ENCODE measurements around the gene CDH20. TPM values are rescaled to one million over a fixed set of nuclear protein-coding genes. Genes with fewer than 3 reads are reported as not detected.

CDH20 gene
- total RNA-seq, 1 experiment from 2014 or later = not detected

DNA sequence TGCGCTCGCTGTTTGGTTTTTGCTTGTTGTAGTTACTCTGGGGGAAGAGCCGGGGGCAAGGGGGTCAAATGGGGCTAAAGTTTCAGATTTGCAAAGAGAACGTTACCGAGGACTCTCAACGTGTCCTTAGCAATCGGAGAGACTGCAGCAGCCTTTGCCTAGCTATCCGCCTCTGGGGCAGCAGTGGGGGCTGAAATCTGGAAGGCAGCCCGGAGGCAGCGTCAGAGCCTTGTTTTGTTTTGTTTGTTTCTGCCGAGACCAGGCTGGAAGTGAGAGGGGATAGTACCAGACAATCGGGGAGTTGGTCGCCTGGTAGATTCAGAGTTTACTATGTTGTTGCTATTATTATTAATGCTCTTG, 1.2 kb downstream of the CDH20 start:
- CTCF ChIA-PET = no interaction called here

DNA sequence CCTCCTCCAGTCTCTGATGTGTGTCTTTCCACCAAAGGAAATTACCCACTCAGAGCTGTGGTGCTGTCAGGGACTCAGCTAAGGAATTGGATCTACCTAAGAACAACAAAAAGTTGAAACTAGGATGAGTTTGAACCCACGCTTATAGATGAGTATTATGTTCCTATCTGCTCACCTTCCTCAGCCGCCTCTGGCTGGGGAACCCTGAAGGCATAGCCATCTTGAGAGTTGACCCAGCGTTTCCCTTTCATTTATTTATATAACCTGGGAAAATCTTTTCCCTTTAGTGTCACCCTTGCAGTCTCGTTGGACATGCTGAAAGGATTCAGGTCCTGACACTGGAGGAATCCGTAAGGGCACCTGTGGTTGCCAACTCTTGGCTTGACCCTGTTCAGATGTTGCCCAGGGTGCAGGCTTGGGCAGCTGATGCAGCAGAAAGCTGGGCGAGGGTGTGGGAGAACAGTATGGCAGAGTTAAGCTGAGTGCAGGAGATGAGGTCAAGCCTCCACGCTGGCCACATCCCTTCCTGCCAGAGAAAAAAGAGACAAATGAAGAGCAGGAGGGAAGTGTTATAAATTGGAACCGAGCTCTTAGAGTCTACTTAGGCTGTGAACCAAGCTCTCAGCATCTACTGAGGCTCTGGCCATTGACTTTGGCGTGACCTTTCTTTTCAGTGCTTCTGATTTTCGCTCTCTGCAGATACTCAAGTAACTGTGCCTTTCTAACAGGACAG, 1.9 kb downstream of the CDH20 start:
- Histone ChIP-seq H3K4me1 (ENCODE audit: control insufficient read depth, insufficient read depth, low read length) (no peaks in the 10 kb centered on the region), H3K9me3 (ENCODE audit: control insufficient read depth, insufficient read depth, low read depth, low read length) (no peaks in the 10 kb centered on the region), H3K27ac (ENCODE audit: low read length) (no peak overlapping the region), H3K27me3 (ENCODE audit: control insufficient read depth, insufficient read depth, low read length) (no peaks in the 10 kb centered on the region), H3K4me3 (ENCODE audit: low read depth in 2 of 2, low read length in 2 of 2) (no peak overlapping the region), H3K36me3 (ENCODE audit: control insufficient read depth, insufficient read depth, low read length) (no peaks in the 10 kb centered on the region)
- POLR2A ChIA-PET = no interaction called here
- CTCF ChIA-PET = no interaction called here
- TF ChIP-seq, protein P1, sequence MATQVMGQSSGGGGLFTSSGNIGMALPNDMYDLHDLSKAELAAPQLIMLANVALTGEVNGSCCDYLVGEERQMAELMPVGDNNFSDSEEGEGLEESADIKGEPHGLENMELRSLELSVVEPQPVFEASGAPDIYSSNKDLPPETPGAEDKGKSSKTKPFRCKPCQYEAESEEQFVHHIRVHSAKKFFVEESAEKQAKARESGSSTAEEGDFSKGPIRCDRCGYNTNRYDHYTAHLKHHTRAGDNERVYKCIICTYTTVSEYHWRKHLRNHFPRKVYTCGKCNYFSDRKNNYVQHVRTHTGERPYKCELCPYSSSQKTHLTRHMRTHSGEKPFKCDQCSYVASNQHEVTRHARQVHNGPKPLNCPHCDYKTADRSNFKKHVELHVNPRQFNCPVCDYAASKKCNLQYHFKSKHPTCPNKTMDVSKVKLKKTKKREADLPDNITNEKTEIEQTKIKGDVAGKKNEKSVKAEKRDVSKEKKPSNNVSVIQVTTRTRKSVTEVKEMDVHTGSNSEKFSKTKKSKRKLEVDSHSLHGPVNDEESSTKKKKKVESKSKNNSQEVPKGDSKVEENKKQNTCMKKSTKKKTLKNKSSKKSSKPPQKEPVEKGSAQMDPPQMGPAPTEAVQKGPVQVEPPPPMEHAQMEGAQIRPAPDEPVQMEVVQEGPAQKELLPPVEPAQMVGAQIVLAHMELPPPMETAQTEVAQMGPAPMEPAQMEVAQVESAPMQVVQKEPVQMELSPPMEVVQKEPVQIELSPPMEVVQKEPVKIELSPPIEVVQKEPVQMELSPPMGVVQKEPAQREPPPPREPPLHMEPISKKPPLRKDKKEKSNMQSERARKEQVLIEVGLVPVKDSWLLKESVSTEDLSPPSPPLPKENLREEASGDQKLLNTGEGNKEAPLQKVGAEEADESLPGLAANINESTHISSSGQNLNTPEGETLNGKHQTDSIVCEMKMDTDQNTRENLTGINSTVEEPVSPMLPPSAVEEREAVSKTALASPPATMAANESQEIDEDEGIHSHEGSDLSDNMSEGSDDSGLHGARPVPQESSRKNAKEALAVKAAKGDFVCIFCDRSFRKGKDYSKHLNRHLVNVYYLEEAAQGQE (IDR thresholded peaks at IDR 0.05; ENCODE audit: insufficient read depth in 1 of 2, low read depth in 2 of 2, low read length in 1 of 2) = no peak
- TF ChIP-seq TCF7L2 (IDR thresholded peaks at IDR 0.05; ENCODE audit: low read depth, low read length) (no peak), SIN3A (IDR thresholded peaks at IDR 0.05; ENCODE audit: borderline replicate concordance, insufficient read depth, low read depth, low read length) (no peak), POLR2AphosphoS5 (IDR thresholded peaks at IDR 0.05; ENCODE audit: low read depth, low read length) (no peak)
- TF ChIP-seq, protein P2, sequence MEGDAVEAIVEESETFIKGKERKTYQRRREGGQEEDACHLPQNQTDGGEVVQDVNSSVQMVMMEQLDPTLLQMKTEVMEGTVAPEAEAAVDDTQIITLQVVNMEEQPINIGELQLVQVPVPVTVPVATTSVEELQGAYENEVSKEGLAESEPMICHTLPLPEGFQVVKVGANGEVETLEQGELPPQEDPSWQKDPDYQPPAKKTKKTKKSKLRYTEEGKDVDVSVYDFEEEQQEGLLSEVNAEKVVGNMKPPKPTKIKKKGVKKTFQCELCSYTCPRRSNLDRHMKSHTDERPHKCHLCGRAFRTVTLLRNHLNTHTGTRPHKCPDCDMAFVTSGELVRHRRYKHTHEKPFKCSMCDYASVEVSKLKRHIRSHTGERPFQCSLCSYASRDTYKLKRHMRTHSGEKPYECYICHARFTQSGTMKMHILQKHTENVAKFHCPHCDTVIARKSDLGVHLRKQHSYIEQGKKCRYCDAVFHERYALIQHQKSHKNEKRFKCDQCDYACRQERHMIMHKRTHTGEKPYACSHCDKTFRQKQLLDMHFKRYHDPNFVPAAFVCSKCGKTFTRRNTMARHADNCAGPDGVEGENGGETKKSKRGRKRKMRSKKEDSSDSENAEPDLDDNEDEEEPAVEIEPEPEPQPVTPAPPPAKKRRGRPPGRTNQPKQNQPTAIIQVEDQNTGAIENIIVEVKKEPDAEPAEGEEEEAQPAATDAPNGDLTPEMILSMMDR (IDR thresholded peaks at IDR 0.05) = no peak
- intact Hi-C loops (cut with micrococcal nuclease; ENCODE audit: unreplicated experiment) (no loop called here), in situ Hi-C loops (cut with HindIII; ENCODE audit: low pct_unique_long_range_greater_than_20kb, low sequenced_read_pairs) (no loop called here)
- ATAC-seq (no peak), DNase-seq (ENCODE audit: low read depth, low spot score) (no peak)
- BruUV-seq (replicated peaks) = no TSS peak

More for the DNA sequence above, 1.2 kb downstream of the CDH20 start:
- H3K27ac ChIP-seq (ENCODE audit: low read length) = no peak overlapping the region
- in situ Hi-C loops (cut with HindIII; ENCODE audit: low pct_unique_long_range_greater_than_20kb, low sequenced_read_pairs) (no loop called here), intact Hi-C loops (cut with micrococcal nuclease; ENCODE audit: unreplicated experiment) (no loop called here)
- POLR2A ChIA-PET = no interaction called here
- ATAC-seq (no peak), DNase-seq (ENCODE audit: low read depth, low spot score) (no peak)
- no peaks in the 10 kb centered on the region for H3K27me3 ChIP-seq (ENCODE audit: control insufficient read depth, insufficient read depth, low read length)
- no TSS peak for BruUV-seq (replicated peaks)
- H3K9me3 ChIP-seq (ENCODE audit: control insufficient read depth, insufficient read depth, low read depth, low read length) = no peaks in the 10 kb centered on the region
- H3K36me3 ChIP-seq (ENCODE audit: control insufficient read depth, insufficient read depth, low read length) = no peaks in the 10 kb centered on the region
- no peak for TF ChIP-seq POLR2AphosphoS5 (IDR thresholded peaks at IDR 0.05; ENCODE audit: low read depth, low read length)
- TF ChIP-seq TCF7L2 (IDR thresholded peaks at IDR 0.05; ENCODE audit: low read depth, low read length) = no peak
- TF ChIP-seq, protein P2 (IDR thresholded peaks at IDR 0.05) = no peak
- TF ChIP-seq, protein P1 (IDR thresholded peaks at IDR 0.05; ENCODE audit: insufficient read depth in 1 of 2, low read depth in 2 of 2, low read length in 1 of 2) = no peak
- TF ChIP-seq SIN3A (IDR thresholded peaks at IDR 0.05; ENCODE audit: borderline replicate concordance, insufficient read depth, low read depth, low read length) = no peak
- no peaks in the 10 kb centered on the region for H3K4me1 ChIP-seq (ENCODE audit: control insufficient read depth, insufficient read depth, low read length)
- peak overlapping the region in 1 of 2 experiments; percentile 27; a peak in 1 of 4 replicates for H3K4me3 ChIP-seq (ENCODE audit: low read depth in 2 of 2, low read length in 2 of 2)

Measured in Panc1 (cell line).